Gastroesophageal sphincter (tissue), 4 donors: ENCODE results near the gene GET3. TPM values are rescaled to one million over a fixed set of nuclear protein-coding genes. Genes with fewer than 3 reads are reported as not detected.
"Not testable (repeated sequence)": the region's sequence is repeated elsewhere in the genome, so short reads cannot be mapped to it uniquely, and the experiment has no call there.

Source experiments
- ATAC-seq: fragments of 150-250 bp; one replicate; pipeline ENCODE4 v1.9.1; 2016; ENCODE audit warnings: mild to moderate bottlenecking, moderate library complexity
- H3K27ac ChIP-seq, 4 donors: fragments of 200-600 bp; sonication (generic) in 3 of 4; 1 replicate in 3 of 4; 2 replicates in 1 of 4; pipeline ENCODE4 v1.5.1; 2016 to 2019
- H3K27me3 ChIP-seq: fragments of 200-600 bp; sonication (generic); one replicate; pipeline ENCODE4 v1.5.1; 2019
- H3K36me3 ChIP-seq, 2 donors: fragments of 200-600 bp; sonication (generic); one replicate each; pipeline ENCODE4 v1.5.1; 2019; ENCODE audit warnings: control low read depth in 1 of 2
- H3K4me1 ChIP-seq, 3 donors: fragments of 200-600 bp; sonication (generic); 1 replicate in 2 of 3; 2 replicates in 1 of 3; pipeline ENCODE4 v1.5.1; 2016 to 2019; ENCODE audit warnings: control low read depth in 2 of 3
- H3K4me3 ChIP-seq, 2 donors: fragments of 200-600 bp; sonication (generic); one replicate each; pipeline ENCODE4 v1.5.1; 2019; ENCODE audit warnings: mild to moderate bottlenecking in 1 of 2, moderate library complexity in 1 of 2
- H3K9me3 ChIP-seq, 3 donors: fragments of 200-600 bp; sonication (generic); one replicate each; pipeline ENCODE4 v1.5.1; 2017 to 2019; ENCODE audit warnings: control low read depth in 2 of 3
- CTCF ChIP-seq, 4 experiments: fragments of 200-600 bp in 2 of 4; fragments of 450-650 bp in 2 of 4; sonication (generic) in 1 of 4; IDR thresholded peaks; one replicate each; pipeline ENCODE4 v1.5.1; 2017 to 2019; ENCODE audit warnings: antibody characterized with exemption in 4 of 4, mild to moderate bottlenecking in 2 of 4, moderate library complexity in 2 of 4
- EP300 ChIP-seq: sonication (generic); formaldehyde crosslinking; IDR thresholded peaks from one replicate; pipeline ENCODE4 v1.6.1; 2017; ENCODE audit warnings: antibody characterized with exemption, mild to moderate bottlenecking
- POLR2A ChIP-seq, 2 donors: fragments of 450-650 bp; IDR thresholded peaks; one replicate each; pipeline ENCODE4 v1.6.1; 2017; ENCODE audit warnings: antibody characterized with exemption in 2 of 2, mild to moderate bottlenecking in 2 of 2, moderate library complexity in 1 of 2
- POLR2AphosphoS5 ChIP-seq: sonication (generic); formaldehyde crosslinking; IDR thresholded peaks from one replicate; pipeline ENCODE4 v1.6.1; 2017; ENCODE audit warnings: antibody characterized with exemption
- WGBS, 2 donors: methylation state at CpG; one replicate each; pipeline ENCODE4 v1.1.5; 2018; ENCODE audit warnings: low coverage in 1 of 2; 5-methylcytosine and 5-hydroxymethylcytosine counted together
- small RNA-seq, 4 donors: library from RNA; depleted of rRNA; stranded (forward); fragments of <200 nt; gene quantifications; one replicate each; pipeline ENCODE3, GENCODE V24; 2016
- total RNA-seq, 4 donors: library from RNA; depleted of rRNA; stranded (reverse); fragments of >200 nt; gene quantifications; one replicate each; pipeline ENCODE4 v1.1.0, GENCODE V29; 2016

The GET3 gene
- total RNA-seq, 4 donors from 2014 or later = 47.3 to 58.2 (median 55.8) TPM

- no peak for TF ChIP-seq CTCF (IDR thresholded peaks at IDR 0.05)
- no peak for TF ChIP-seq EP300
- no peak for TF ChIP-seq POLR2AphosphoS5
- no peak for TF ChIP-seq POLR2A (IDR thresholded peaks at IDR 0.05)
- ATAC-seq = no peak
- WGBS, 2 donors = 81 to 90% methylated on average over 4 to 6 of the region's 6 CpGs
These were observed 59.9 kb downstream of the GET3 start for GRCh38 chr19:12797141-12797587.

GRCh38 chr19:12797607-12798006 is 60.3 kb downstream of the GET3 start:
- ATAC-seq, H3K9me3 ChIP-seq: not testable (repeated sequence)
- WGBS, 2 donors = 94% methylated on average over 3 to 6 of the region's 7 CpGs

More at GRCh38 chr19:12797141-12797587, 59.9 kb downstream of the GET3 start:
- Histone ChIP-seq H3K4me3 (no peak overlapping the region), H3K36me3 (peaks cover 0 to 40% of the 10 kb centered on the region in 2 donors), H3K27me3 (no peaks in the 10 kb centered on the region), H3K9me3 (no peaks in the 10 kb centered on the region), H3K4me1 (peaks cover 0 to 61% (median 16%) of the 10 kb centered on the region in 3 donors), H3K27ac (peak overlapping the region in 3 of 4 donors; percentile 40 to 100 (median 65))

More at GRCh38 chr19:12797607-12798006, 60.3 kb downstream of the GET3 start:
- peaks cover 0 to 40% of the 10 kb centered on the region in 2 donors for H3K36me3 ChIP-seq
- H3K27me3 ChIP-seq, H3K4me3 ChIP-seq, H3K27ac ChIP-seq: not testable (repeated sequence)
- H3K4me1 ChIP-seq = peaks cover 0 to 66% (median 20%) of the 10 kb centered on the region in 3 donors

Small RNA genes lying within 50 kb of the gene (small RNA-seq; reads per million reads assigned to genes)
- 0 reads per million in 4 donors for gene MIR5684
- gene SNORD41 = 501 to 721 (median 686) reads per million in 4 donors

Other genes with a start within 250 kb of the GET3 start
- 10 to 100 TPM in 3 of 4 donors, 1 to 10 TPM in 1; 6.8 to 14.6 (median 13.8) TPM for gene ZNF564, start 186.0 kb upstream of the GET3 start, total RNA-seq
- 1 to 10 TPM; 5.1 to 8.6 (median 6.7) TPM for gene ZNF490, start 126.7 kb upstream of the GET3 start, total RNA-seq
- 10 to 100 TPM; 16.7 to 29.7 (median 20.4) TPM for gene ZNF791, start 126.6 kb upstream of the GET3 start, total RNA-seq
- 10 to 100 TPM; 61.3 to 98.1 (median 70.8) TPM for gene MAN2B1, start 70.8 kb upstream of the GET3 start, total RNA-seq
- 10 to 100 TPM in 3 of 4 donors, 1 to 10 TPM in 1; 8.8 to 19.8 (median 15.5) TPM for gene WDR83, start 70.7 kb upstream of the GET3 start, total RNA-seq
- 100 to 1,000 TPM in 1 of 4 donors, 10 to 100 TPM in 3; 77.3 to 122 (median 92.1) TPM for gene DHPS, start 55.6 kb upstream of the GET3 start, total RNA-seq
- gene GNG14, start 49.5 kb upstream of the GET3 start, total RNA-seq = not detected
- 1 to 10 TPM; 3.8 to 7.5 (median 4.1) TPM for gene FBXW9, start 40.9 kb upstream of the GET3 start, total RNA-seq
- 10 to 100 TPM; 52.0 to 89.2 (median 76.1) TPM for gene TNPO2, start 13.6 kb upstream of the GET3 start, total RNA-seq
- gene TRIR, start 2.8 kb upstream of the GET3 start, total RNA-seq = 100 to 1,000 TPM; 364 to 432 (median 398) TPM
- gene BEST2, start 14.3 kb downstream of the GET3 start, total RNA-seq = not detected
- 10 to 100 TPM; 13.5 to 24.1 (median 14.6) TPM for gene HOOK2, start 38.1 kb downstream of the GET3 start, total RNA-seq
- gene JUNB, start 54.0 kb downstream of the GET3 start, total RNA-seq = 100 to 1,000 TPM in 3 of 4 donors, 10 to 100 TPM in 1; 99.3 to 614 (median 168) TPM
- 100 to 1,000 TPM; 178 to 303 (median 227) TPM for gene PRDX2, start 64.3 kb downstream of the GET3 start, total RNA-seq
- gene THSD8, start 64.6 kb downstream of the GET3 start, total RNA-seq = not detected
- 1 to 10 TPM; 2.0 to 9.4 (median 3.7) TPM for gene RNASEH2A, start 69.1 kb downstream of the GET3 start, total RNA-seq
- 1 to 10 TPM in 1 of 4 donors, not detected in 3; 1.1 TPM for gene RTBDN, start 97.1 kb downstream of the GET3 start, total RNA-seq
- gene MAST1, start 101.0 kb downstream of the GET3 start, total RNA-seq = 1 to 10 TPM in 1 of 4 donors, under 1 TPM in 1, not detected in 2; 0.15 to 1.5 TPM
- gene DNASE2, start 144.0 kb downstream of the GET3 start, total RNA-seq = 10 to 100 TPM; 22.3 to 37.1 (median 32.9) TPM
- not detected for gene KLF1, start 149.7 kb downstream of the GET3 start, total RNA-seq
- gene GCDH, start 153.7 kb downstream of the GET3 start, total RNA-seq = 10 to 100 TPM; 46.7 to 87.6 (median 56.3) TPM
- under 1 TPM in 1 of 4 donors, not detected in 3; 0.62 TPM for gene SYCE2, start 181.8 kb downstream of the GET3 start, total RNA-seq
- gene FARSA, start 196.2 kb downstream of the GET3 start, total RNA-seq = 10 to 100 TPM; 32.2 to 36.1 (median 33.2) TPM
- gene CALR, start 201.1 kb downstream of the GET3 start, total RNA-seq = 100 to 1,000 TPM; 218 to 410 (median 280) TPM
- gene RAD23A, start 208.4 kb downstream of the GET3 start, total RNA-seq = 100 to 1,000 TPM; 133 to 219 (median 158) TPM
- 10 to 100 TPM; 32.2 to 43.6 (median 36.9) TPM for gene GADD45GIP1, start 219.7 kb downstream of the GET3 start, total RNA-seq
- gene DAND5, start 232.1 kb downstream of the GET3 start, total RNA-seq = under 1 TPM in 1 of 4 donors, not detected in 3; 0.35 TPM